Hypothalamus (tissue), 51 donors: ENCODE measurements around the gene UCN.
"Not testable (repeated sequence)": the region's sequence is repeated elsewhere in the genome, so short reads cannot be mapped to it uniquely, and the experiment has no call there.

ENCODE experiments used
- DNase-seq, 51 donors: peaks; one replicate each; lab custom pipeline; 2025; lab: John Stamatoyannopoulos, UW

The UCN gene

GRCh38 chr2:27316655-27317412 is 8.6 kb upstream of the UCN start:
- peak in 30 of 51 donors; percentile 3 to 75 (median 36) for DNase-seq

- DNase-seq = no peak
These were observed 6.9 kb upstream of the UCN start for GRCh38 chr2:27315122-27315521.

GRCh38 chr2:27314709-27315108 is 6.5 kb upstream of the UCN start:
- no peak for DNase-seq

- DNase-seq = no peak
These were observed 5.8 kb upstream of the UCN start for GRCh38 chr2:27313882-27314645.

- DNase-seq = no peak
These were observed 3.9 kb upstream of the UCN start for GRCh38 chr2:27312152-27312551.

- no peak for DNase-seq
These were observed 1.4 kb upstream of the UCN start for GRCh38 chr2:27309651-27310050.

- no peak for DNase-seq
These were observed 493 bp downstream of the UCN start for GRCh38 chr2:27307545-27308358.

- no peak for DNase-seq
These were observed 1.0 kb downstream of the UCN start for GRCh38 chr2:27307287-27307544.

GRCh38 chr2:27306573-27307286 is 1.5 kb downstream of the UCN start:
- DNase-seq = no peak

- DNase-seq = no peak
These were observed 2.1 kb downstream of the UCN start for GRCh38 chr2:27306136-27306535.

- no peak for DNase-seq
These were observed 2.7 kb downstream of the UCN start for GRCh38 chr2:27305516-27305915.

- no peak for DNase-seq
These were observed 3.6 kb downstream of the UCN start for GRCh38 chr2:27304488-27305240.

GRCh38 chr2:27303093-27304025 is 4.9 kb downstream of the UCN start:
- DNase-seq = peak in 14 of 51 donors; percentile 2 to 45 (median 20)

- DNase-seq = not testable (repeated sequence)
These were observed 7.6 kb downstream of the UCN start for GRCh38 chr2:27300606-27301005.

GRCh38 chr2:27298391-27299080 is 9.7 kb downstream of the UCN start:
- DNase-seq = no peak

GRCh38 chr2:27297195-27297594 is 11.1 kb downstream of the UCN start:
- DNase-seq = no peak

GRCh38 chr2:27296481-27296880 is 11.8 kb downstream of the UCN start:
- DNase-seq = no peak

GRCh38 chr2:27294928-27295327 is 13.3 kb downstream of the UCN start:
- no peak for DNase-seq
